ENCODE data around the gene RASGRF1. TPM values are rescaled to one million over a fixed set of nuclear protein-coding genes. Genes with fewer than 3 reads are reported as not detected.

The RASGRF1 gene
- total RNA-seq, 1 donor from 2014 or later = 82.6 TPM

DNA sequence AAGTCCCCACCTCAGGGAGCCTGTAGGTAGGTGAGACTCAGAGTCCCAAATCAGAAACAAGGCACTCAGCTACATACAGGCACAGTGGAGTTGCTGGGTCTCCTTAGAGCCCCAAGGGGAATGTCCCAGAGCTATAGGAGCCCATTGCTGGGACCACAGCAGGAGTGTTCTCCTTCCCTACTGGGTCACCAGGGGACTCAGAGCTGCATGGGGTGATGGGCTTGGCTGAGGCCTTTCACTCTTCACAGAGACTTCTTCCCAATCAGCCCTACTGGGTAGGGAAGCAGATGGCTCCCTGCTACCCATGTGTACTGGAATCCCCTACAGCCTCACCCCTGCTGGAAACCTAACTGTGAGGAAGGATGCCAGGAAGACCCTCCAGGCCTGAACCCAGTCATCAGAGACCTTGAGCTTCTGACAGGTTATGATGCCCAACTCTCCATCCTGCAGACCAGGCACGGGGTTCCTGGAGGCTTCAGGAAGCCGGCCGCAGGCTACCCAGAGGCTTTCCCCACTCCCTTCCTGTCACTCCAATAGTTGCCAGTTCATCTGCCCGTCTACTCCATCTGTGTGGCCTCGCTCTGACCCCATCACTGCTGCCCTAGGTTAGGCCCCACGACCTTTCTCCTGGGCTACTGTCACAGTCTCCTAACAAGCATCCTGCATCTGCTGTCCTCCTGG, 24.0 kb downstream of the RASGRF1 start:
- no peak overlapping the region for H3K4me3 ChIP-seq
- H3K4me1 ChIP-seq = no peaks in the 10 kb centered on the region
- no peak overlapping the region for H3K27ac ChIP-seq
- DNase-seq (no peak), ATAC-seq (no peak)
- TF ChIP-seq CTCF (IDR thresholded peaks at IDR 0.05) = no peak
- H3K27me3 ChIP-seq (ENCODE audit: low read depth) = no peaks in the 10 kb centered on the region
- H3K36me3 ChIP-seq = no peaks in the 10 kb centered on the region
- no peaks in the 10 kb centered on the region for H3K9me3 ChIP-seq
- intact Hi-C loops (cut with DNase I) = no loop called here

- Histone ChIP-seq H3K27ac (no peak overlapping the region), H3K9me3 (no peaks in the 10 kb centered on the region), H3K4me3 (no peak overlapping the region), H3K4me1 (no peaks in the 10 kb centered on the region), H3K27me3 (ENCODE audit: low read depth) (no peaks in the 10 kb centered on the region), H3K36me3 (no peaks in the 10 kb centered on the region)
- DNase-seq = no peak
- intact Hi-C loops (cut with DNase I) = no loop called here
- TF ChIP-seq CTCF (IDR thresholded peaks at IDR 0.05) = no peak
- ATAC-seq = no peak
Observed at GRCh38 chr15:79065706-79066376, 24.7 kb downstream of the RASGRF1 start.

DNA sequence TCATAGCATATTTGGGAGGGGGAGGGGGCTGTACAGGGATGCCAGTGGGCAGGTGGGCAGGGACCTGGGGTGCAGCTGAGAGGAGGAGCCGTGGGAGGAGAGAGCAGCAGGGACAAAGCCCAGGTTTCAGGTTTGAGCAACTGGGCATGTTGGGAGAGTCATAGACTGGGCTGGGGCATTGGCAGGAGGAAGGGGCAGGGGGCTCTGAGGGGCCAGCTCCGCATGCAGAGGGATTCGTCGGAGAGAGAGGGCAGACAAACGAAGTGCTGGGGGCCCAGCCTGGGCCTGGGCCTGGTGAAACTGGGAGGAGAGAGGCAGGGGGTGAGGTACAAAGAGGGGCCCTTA, 25.2 kb downstream of the RASGRF1 start:
- ATAC-seq (no peak), DNase-seq (no peak)
- Histone ChIP-seq H3K27me3 (ENCODE audit: low read depth) (peaks cover 4% of the 10 kb centered on the region), H3K4me1 (no peaks in the 10 kb centered on the region), H3K27ac (no peak overlapping the region), H3K4me3 (no peak overlapping the region), H3K36me3 (no peaks in the 10 kb centered on the region), H3K9me3 (no peaks in the 10 kb centered on the region)
- intact Hi-C loops (cut with DNase I) = no loop called here
- TF ChIP-seq CTCF (IDR thresholded peaks at IDR 0.05) = no peak

GRCh38 chr15:79064496-79064895, 26.1 kb downstream of the RASGRF1 start:
- intact Hi-C loops (cut with DNase I) = no loop called here
- DNase-seq (no peak), ATAC-seq (no peak)
- Histone ChIP-seq H3K4me3 (no peak overlapping the region), H3K27ac (no peak overlapping the region), H3K9me3 (no peaks in the 10 kb centered on the region), H3K27me3 (ENCODE audit: low read depth) (peaks cover 7% of the 10 kb centered on the region), H3K36me3 (no peaks in the 10 kb centered on the region), H3K4me1 (no peaks in the 10 kb centered on the region)
- TF ChIP-seq CTCF (IDR thresholded peaks at IDR 0.05) = no peak

DNA sequence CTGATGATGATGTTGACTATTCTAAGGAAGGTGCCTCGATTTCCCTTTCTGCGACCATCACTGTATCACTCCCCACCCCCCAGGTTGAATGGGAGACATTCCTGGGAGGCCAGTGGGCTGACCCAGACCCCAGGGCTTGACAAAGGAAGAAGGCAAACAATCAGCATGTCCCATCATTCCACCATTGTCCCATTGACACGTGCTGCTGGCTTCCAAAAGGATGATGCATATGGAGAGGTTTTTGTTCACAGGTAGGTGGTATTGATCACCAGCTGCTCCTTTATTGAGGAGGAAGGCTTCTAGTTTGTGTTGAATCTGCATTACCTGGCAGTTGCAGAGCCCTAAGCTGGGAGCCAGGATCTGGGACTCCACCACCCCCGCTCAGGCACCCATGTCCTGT, 30.4 kb downstream of the RASGRF1 start:
- no peak for ATAC-seq
- no peaks in the 10 kb centered on the region for H3K36me3 ChIP-seq
- H3K27ac ChIP-seq = no peak overlapping the region
- H3K9me3 ChIP-seq = no peaks in the 10 kb centered on the region
- no peak for DNase-seq
- no peaks in the 10 kb centered on the region for H3K4me1 ChIP-seq
- H3K4me3 ChIP-seq = no peak overlapping the region
- no peak for TF ChIP-seq CTCF (IDR thresholded peaks at IDR 0.05)
- intact Hi-C loops (cut with DNase I) = no loop called here
- H3K27me3 ChIP-seq (ENCODE audit: low read depth) = peaks cover 7% of the 10 kb centered on the region
